Activated T-cell treated with anti-CD3 and anti-CD28 coated beads for 48 hours (primary cell): ENCODE results near the gene KLC3.
"Not testable (repeated sequence)": the region's sequence is repeated elsewhere in the genome, so short reads cannot be mapped to it uniquely, and the experiment has no call there.

ENCODE experiments used
- DNase-seq: peaks from one replicate; pipeline ENCODE4 v3.0.0-alpha.2; 2020; ENCODE audit warnings: low read depth

Gene KLC3

DNA sequence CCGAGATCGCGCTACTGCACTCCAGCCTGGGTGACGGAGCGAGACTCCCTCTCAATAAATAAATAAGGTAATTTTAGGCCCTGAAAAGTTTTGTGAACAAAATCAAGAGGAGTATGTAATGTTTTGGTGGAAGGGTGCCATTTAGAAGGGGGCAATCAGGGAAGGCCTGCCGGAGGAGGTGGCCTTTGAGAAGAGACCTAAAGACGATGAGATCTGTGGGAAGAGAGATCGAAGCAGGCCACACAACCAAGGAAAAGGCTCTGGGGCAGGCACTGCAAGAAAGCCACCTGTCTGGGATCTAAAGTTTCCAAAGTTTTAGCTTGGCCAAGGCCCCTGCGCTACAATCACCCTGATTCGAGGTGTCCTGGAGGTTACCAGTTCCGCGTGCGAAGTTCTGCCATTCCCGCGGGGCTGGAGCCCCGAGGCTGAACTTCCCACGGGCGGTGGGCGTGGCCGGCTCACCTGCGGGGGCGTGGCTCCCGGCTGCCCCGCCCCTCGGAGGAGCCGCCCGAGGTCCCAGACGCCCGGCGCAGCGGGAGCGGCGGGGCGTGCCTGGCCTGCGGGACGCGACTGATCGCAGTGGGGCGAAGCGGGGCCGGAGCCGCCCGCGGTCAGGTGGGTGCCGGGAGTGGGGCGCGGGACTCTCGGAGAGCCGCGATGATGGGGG, at the start of gene KLC3:
TSS of gene KLC3 (plus strand) at position 519 of the 667 bp plus-strand sequence. CDS start 4,792 bp downstream, outside the sequence.
- DNase-seq, result peak; percentile 46

DNA sequence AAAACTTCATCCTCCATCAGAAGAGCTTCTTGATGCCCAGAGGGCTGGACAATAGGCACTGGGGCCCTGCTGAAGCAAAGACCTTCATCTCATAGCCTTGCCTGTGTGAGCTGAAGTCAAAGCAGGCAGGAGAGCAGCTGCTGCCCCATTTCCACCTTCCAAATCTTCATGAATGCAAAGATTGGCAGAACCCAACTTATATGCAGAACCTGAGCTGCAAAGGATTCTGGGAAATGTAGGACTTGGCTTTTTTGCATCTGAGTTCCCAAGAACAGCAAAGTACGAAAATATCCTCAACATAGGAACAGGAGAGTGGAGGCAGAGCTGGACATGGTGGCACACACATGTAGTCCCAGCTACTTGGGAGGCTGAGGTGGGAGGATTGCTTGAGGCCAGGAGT, 48.7 kb upstream of the KLC3 start:
- no peak for DNase-seq

- DNase-seq, result peak; percentile 19
Observed at GRCh38 chr19:45293682-45294081, 46.9 kb upstream of the KLC3 start.

DNA sequence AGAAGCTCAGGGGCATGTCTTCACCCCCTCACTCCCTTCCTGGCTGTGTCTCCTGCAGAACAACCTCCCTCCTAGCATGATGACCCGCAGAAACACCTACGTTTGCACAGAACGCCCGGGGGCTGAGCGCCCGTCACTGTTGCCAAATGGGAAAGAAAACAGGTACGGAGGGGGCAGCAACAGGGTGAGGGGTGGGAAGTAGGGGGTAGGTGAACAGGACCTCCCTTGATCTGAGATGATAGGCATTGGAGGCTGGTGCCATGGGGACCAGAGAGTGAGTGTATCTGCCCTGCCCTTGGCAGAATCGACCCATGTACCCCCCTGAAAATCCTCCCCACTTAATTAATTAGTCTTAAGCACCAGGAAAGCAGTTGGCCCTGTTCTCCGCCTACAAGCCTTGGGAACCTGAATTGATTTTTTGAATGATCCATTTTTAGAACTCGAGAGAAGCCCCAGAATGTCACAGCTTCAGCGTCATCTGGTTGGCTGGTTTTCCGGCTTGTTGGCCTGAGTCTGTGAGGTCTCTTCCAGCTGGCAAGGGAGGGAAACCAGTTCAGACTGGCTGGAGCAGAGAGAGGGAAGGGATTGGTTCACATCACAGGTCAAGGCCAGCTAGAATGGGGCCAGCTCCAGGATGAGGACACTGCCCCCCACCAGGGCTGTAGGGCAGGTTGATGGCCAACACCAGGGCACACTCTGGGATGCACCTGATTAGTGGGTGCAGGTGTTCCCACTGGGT, 46.1 kb upstream of the KLC3 start:
- no peak for DNase-seq

GRCh38 chr19:45295873-45296272, 44.7 kb upstream of the KLC3 start:
- no peak for DNase-seq

- DNase-seq, result no peak
Observed at GRCh38 chr19:45296355-45296754, 44.2 kb upstream of the KLC3 start.

DNA sequence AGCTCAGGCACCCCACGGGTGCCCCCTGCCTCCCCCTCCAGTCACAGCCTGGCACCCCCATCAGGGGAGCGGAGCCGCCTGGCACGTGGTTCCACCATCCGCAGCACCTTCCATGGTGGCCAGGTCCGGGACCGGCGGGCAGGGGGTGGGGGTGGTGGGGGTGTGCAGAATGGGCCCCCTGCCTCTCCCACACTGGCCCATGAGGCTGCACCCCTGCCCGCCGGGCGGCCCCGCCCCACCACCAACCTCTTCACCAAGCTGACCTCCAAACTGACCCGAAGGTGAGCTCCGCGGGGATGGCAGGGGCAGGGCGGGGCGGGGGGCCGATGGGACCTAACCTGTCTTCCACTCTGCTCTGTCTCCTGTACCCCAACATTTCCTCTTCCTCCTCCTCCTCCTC, 42.9 kb upstream of the KLC3 start:
- DNase-seq, result no peak

DNA sequence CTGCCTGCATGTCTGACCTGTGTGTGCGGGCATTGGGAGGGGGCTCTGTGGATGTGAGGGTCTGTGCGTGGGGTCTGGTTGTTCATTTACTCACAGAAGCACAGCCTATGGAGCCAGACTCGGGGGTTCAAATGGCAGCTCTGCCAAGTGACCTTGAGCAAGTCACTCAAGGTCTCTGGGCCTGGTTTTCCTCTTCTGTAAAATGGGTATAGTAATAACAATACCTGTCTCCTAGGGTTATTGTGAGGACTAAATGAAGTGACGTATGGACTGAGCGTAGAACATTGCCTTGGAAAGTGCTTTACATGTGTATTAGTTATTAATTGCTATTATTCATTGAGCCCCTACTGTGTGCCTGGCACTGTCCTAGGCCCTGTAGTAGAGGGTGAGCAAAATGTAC, 42.3 kb upstream of the KLC3 start:
- no peak for DNase-seq

GRCh38 chr19:45299719-45300118, 40.8 kb upstream of the KLC3 start:
- no peak for DNase-seq

DNA sequence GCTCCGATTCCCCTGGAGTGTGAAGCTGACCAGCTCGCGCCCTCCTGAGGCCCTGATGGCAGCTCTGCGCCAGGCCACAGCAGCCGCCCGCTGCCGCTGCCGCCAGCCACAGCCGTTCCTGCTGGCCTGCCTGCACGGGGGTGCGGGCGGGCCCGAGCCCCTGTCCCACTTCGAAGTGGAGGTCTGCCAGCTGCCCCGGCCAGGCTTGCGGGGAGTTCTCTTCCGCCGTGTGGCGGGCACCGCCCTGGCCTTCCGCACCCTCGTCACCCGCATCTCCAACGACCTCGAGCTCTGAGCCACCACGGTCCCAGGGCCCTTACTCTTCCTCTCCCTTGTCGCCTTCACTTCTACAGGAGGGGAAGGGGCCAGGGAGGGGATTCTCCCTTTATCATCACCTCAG, 38.1 kb upstream of the KLC3 start:
- DNase-seq, result no peak

- no peak for DNase-seq
Observed at GRCh38 chr19:45303269-45304060, 37.1 kb upstream of the KLC3 start.

DNA sequence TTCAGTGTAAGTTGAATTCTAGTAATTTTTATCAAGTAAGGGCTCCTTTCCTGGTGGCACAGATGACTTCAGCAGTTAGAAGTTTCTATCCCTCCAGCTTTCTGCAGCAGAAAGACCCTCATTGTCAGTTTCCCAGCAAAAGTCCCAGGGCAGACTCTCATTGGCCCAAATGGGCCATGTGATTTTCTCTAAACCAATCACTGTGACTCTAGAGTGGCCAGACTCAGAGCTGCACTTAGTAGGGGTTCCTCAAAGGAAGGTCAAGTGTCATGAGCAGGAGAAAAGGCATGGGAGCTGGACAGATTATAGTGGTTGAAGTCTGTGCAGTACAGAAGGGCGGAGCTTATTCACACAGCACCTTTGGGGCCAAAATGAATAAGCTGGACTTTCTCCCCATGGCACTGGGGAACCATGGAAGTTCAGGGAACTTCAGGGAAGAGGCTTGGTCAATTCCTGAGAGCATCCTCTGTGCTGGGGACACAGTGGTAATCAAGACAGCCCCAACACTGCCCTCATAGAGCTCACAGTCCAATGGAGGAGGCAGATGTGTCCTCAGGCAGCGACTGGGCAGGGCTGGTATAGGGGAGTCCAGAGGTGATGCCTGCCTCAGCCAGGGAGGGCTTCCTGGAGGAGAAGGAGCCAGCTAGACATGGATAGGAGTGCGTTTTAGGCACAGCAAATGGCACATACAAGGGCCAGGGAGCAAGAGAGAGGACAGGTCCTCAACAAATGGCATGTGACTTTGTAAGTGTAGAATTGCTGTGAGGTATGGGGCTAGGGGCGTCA, 36.2 kb upstream of the KLC3 start:
- DNase-seq, result no peak

- no peak for DNase-seq
Observed at GRCh38 chr19:45305007-45305406, 35.5 kb upstream of the KLC3 start.

GRCh38 chr19:45305421-45305820, 35.1 kb upstream of the KLC3 start:
- no peak for DNase-seq

- DNase-seq, result no peak
Observed at GRCh38 chr19:45306040-45306439, 34.5 kb upstream of the KLC3 start.

DNA sequence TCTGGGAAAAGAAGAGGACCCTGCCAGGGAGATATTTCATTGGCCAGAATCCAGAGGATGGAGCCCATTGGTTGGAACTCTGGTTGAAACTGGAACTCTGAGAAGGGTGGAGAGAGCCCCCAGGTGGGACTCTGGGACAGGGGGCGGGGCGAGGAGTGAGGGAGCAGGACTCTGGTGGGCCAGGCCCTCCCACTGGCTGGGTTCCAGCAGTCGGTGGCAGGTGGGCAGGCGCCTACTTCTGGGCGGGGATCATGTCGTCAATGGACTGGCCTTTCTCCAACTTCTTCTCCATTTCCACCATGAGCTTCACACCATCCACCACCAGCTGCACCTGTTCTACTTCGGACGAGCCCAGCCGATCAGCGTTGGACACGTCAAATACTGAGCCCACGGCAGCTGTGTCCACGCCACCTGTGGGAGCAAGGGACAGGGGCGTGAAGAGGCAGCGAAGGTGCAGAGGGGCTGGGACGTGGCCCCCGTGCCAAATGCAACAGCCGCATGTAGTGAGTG, 34.0 kb upstream of the KLC3 start:
- no peak for DNase-seq

GRCh38 chr19:45307361-45307760, 33.2 kb upstream of the KLC3 start:
- no peak for DNase-seq

GRCh38 chr19:45309322-45309721, 31.2 kb upstream of the KLC3 start:
- not testable (repeated sequence) for DNase-seq

- DNase-seq, result no peak
Observed at GRCh38 chr19:45311621-45312020, 28.9 kb upstream of the KLC3 start.

DNA sequence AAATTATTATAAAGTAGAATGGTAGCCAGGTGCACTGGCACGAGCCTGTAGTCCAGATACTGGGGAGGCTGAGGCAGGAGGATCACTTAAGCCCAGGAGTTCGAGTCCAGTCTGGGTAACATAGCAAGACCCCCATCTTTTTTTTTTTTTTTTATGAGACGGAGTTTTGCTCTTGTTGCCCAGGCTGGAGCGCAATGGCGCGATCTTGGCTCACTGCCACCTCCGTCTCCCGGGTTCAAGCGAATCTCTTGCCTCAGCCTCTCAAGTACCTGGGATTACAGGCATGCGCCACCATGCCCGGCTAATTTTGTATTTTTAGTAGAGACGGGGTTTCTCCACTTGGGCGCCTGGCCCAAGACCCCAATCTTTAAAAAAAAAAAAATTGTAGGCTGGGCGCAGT, 28.3 kb upstream of the KLC3 start:
- not testable (repeated sequence) for DNase-seq

- DNase-seq, result no peak
Observed at GRCh38 chr19:45314708-45315245, 25.8 kb upstream of the KLC3 start.

DNA sequence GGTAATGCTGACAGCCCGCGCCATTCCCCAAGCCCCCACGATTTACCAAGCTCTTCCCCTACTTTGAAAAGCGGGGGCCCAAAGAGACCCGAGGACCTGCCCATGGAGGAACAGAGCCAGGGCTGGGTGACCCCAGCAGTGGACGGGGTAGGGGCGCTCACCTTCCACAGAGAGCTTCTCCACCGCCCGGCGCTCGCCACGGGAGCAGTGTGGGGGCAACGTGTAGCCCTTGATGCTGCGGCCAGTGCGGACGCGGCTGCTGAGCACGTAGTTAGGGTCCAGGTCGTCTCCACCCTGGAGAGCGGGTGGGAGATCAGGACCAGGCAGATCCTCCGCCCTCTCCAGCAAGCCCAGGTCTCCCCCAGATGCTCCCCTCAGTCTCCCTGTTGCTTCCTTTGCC, 25.2 kb upstream of the KLC3 start:
- no peak for DNase-seq
